Heart left ventricle (tissue), 16 donors: ENCODE results near the gene SYDE1. TPM values are rescaled to one million over a fixed set of nuclear protein-coding genes. Genes with fewer than 3 reads are reported as not detected.
"Not testable (repeated sequence)": the region's sequence is repeated elsewhere in the genome, so short reads cannot be mapped to it uniquely, and the experiment has no call there.

Source experiments
- ATAC-seq, 4 donors: fragments of 200-7000 bp; cut with Tn5 transposase; one replicate each; pipeline ENCODE4 v1.9.1; 2020 to 2022; ENCODE audit warnings: moderate library complexity in 4 of 4, mild to moderate bottlenecking in 3 of 4, moderate number of reproducible peaks in 1 of 4
- DNase-seq, 5 donors: peaks; one replicate each; pipeline ENCODE4 v3.0.0-alpha.2; 2020
- H3K27ac ChIP-seq, 12 donors: fragments of 200-600 bp; sonication (generic) in 4 of 12; one replicate each; pipeline versions ENCODE4 v1.5.0 to v1.8.0; 2016 to 2022; ENCODE audit warnings: mild to moderate bottlenecking in 2 of 12
- H3K27me3 ChIP-seq, 9 donors: fragments of 200-600 bp; sonication (generic) in 2 of 9; one replicate each; pipeline versions ENCODE4 v1.5.1 to v1.8.0; 2016 to 2022; ENCODE audit warnings: mild to moderate bottlenecking in 3 of 9
- H3K36me3 ChIP-seq, 9 donors: fragments of 200-600 bp; sonication (generic) in 2 of 9; one replicate each; pipeline versions ENCODE4 v1.5.0 to v1.8.0; 2018 to 2022; ENCODE audit warnings: mild to moderate bottlenecking in 2 of 9
- H3K4me1 ChIP-seq, 12 donors: fragments of 200-600 bp; sonication (generic) in 4 of 12; one replicate each; pipeline versions ENCODE4 v1.5.0 to v1.8.0; 2016 to 2022; ENCODE audit warnings: mild to moderate bottlenecking in 3 of 12
- H3K4me3 ChIP-seq, 12 donors: fragments of 200-600 bp; sonication (generic) in 4 of 12; one replicate each; pipeline versions ENCODE4 v1.5.0 to v1.8.0; 2017 to 2022; ENCODE audit warnings: mild to moderate bottlenecking in 9 of 12, moderate library complexity in 4 of 12
- H3K9me3 ChIP-seq, 12 donors: fragments of 200-600 bp; sonication (generic) in 4 of 12; one replicate each; pipeline versions ENCODE4 v1.5.0 to v1.8.0; 2016 to 2022; ENCODE audit warnings: mild to moderate bottlenecking in 1 of 12
- POLR2A ChIP-seq, 2 donors: fragments of 450-650 bp; IDR thresholded peaks; one replicate each; pipeline ENCODE4 v1.6.1; 2017; ENCODE audit warnings: antibody characterized with exemption in 2 of 2, mild to moderate bottlenecking in 2 of 2, moderate library complexity in 2 of 2
- WGBS, 4 donors: extraction: QIAGEN DNeasy Blood & Tissue Kit in 2 of 4; methylation state at CpG; one replicate each; pipeline versions ENCODE4 v1.1.5 to v1.1.7; 2013 to 2018; 5-methylcytosine and 5-hydroxymethylcytosine counted together
- intact Hi-C, 10 donors: fragments of 100-400 bp; cut with DNase I; formaldehyde crosslinking; loops; one replicate each; pipeline versions ENCODE4 v1.11.1 to v1.14.2; 2022
- polyA plus RNA-seq, 2 donors: library from polyadenylated mRNA; stranded (reverse); fragments of 200-250 nt; gene quantifications; one replicate each; pipeline ENCODE4 v1.2.3, GENCODE V29; 2013
- total RNA-seq, 9 donors: library from RNA; depleted of rRNA in 2 of 9; stranded (reverse); fragments of >200 nt in 2 of 9; fragmentation: NEBNext Ultra II Directional in 3 of 9; extraction: Animal tissue kit (Norgen Biotek cat#: 25700) in 3 of 9; gene quantifications; one replicate each; pipeline versions ENCODE4 v1.1.0 to v1.2.4, GENCODE V29; 2016 to 2023
- TF ChIP-seq, protein P1 (sequence below), 12 donors: fragments of 200-600 bp; sonication (generic) in 4 of 12; IDR thresholded peaks; one replicate each; pipeline versions ENCODE4 v1.5.0 to v1.8.0; 2018 to 2022; ENCODE audit warnings: antibody characterized with exemption in 12 of 12, mild to moderate bottlenecking in 5 of 12
- donor health status: ischemic (EF 13 %, LVEDD 7.1; RV severe dilation, severe dysfunction).
- donor health status: healthy with polysubstance abuse.
- donor health status: DM: no; HTN: yes; CAD: no.
- donor health status: DM: no; HTN: no; CAD: no.
- donor health status: ischemic (EF 25% LVEDD 6.9; RV normal size, moderate dysfunction).
- donor health status: ischemic (EF 25% LVEDD 5.7; RV mildly dilated, moderate dysfunction).
- donor health status: healthy.
- donor health status: DM: yes; HTN: yes; CAD: no.
- donor health status: ischemic (EF 35%, LVEDD 5.7; RV mildly dilated, moderate dysfunction).
- donor health status: nonischemic (EF 11% LVEDD 7.7; RV severe dilation, severe dysfunction).
- donor health status: DM: yes; HTN: yes; CAD: no.
- donor health status: PGD.
- donor health status: ischemic (EF 29% LVEDD 5.4; RV normal size, mild dysfunction).
- donor health status: nonischemic (EF 23%, LVEDD 6.1; RV moderate dilation, normal function).

Gene SYDE1
- total and polyA plus RNA-seq, 11 donors, result 8.0 to 29.6 (median 14.5) TPM

DNA sequence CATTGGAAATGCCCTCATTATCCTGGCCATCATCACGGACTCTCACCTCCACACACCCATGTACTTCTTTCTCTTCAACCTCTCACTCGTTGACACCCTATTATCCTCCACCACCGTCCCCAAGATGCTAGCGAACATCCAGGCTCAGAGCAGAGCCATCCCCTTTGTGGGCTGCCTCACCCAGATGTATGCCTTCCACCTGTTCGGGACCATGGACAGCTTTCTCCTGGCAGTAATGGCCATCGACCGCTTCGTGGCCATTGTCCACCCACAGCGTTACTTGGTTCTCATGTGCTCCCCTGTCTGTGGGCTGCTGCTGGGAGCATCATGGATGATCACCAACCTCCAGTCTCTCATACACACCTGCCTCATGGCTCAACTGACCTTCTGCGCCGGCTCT is 20.0 kb upstream of the SYDE1 start:
- no peak for DNase-seq
- no peaks in the 10 kb centered on the region for H3K9me3 ChIP-seq
- intact Hi-C loops, result no loop called here
- no peak overlapping the region for H3K27ac ChIP-seq
- ATAC-seq, result no peak
- H3K36me3 ChIP-seq, result no peaks in the 10 kb centered on the region
- H3K4me1 ChIP-seq, result peaks cover 0 to 3% (median 0%) of the 10 kb centered on the region in 12 donors
- no peak overlapping the region for H3K4me3 ChIP-seq
- TF ChIP-seq, protein P1, sequence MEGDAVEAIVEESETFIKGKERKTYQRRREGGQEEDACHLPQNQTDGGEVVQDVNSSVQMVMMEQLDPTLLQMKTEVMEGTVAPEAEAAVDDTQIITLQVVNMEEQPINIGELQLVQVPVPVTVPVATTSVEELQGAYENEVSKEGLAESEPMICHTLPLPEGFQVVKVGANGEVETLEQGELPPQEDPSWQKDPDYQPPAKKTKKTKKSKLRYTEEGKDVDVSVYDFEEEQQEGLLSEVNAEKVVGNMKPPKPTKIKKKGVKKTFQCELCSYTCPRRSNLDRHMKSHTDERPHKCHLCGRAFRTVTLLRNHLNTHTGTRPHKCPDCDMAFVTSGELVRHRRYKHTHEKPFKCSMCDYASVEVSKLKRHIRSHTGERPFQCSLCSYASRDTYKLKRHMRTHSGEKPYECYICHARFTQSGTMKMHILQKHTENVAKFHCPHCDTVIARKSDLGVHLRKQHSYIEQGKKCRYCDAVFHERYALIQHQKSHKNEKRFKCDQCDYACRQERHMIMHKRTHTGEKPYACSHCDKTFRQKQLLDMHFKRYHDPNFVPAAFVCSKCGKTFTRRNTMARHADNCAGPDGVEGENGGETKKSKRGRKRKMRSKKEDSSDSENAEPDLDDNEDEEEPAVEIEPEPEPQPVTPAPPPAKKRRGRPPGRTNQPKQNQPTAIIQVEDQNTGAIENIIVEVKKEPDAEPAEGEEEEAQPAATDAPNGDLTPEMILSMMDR (IDR thresholded peaks at IDR 0.05), result no peak
- no peak for TF ChIP-seq POLR2A (IDR thresholded peaks at IDR 0.05)
- peaks cover 0 to 46% (median 9%) of the 10 kb centered on the region in 9 donors for H3K27me3 ChIP-seq
- 77 to 84% (median 81%) methylated on average over 11 of the region's 11 CpGs for WGBS, 4 donors

DNA sequence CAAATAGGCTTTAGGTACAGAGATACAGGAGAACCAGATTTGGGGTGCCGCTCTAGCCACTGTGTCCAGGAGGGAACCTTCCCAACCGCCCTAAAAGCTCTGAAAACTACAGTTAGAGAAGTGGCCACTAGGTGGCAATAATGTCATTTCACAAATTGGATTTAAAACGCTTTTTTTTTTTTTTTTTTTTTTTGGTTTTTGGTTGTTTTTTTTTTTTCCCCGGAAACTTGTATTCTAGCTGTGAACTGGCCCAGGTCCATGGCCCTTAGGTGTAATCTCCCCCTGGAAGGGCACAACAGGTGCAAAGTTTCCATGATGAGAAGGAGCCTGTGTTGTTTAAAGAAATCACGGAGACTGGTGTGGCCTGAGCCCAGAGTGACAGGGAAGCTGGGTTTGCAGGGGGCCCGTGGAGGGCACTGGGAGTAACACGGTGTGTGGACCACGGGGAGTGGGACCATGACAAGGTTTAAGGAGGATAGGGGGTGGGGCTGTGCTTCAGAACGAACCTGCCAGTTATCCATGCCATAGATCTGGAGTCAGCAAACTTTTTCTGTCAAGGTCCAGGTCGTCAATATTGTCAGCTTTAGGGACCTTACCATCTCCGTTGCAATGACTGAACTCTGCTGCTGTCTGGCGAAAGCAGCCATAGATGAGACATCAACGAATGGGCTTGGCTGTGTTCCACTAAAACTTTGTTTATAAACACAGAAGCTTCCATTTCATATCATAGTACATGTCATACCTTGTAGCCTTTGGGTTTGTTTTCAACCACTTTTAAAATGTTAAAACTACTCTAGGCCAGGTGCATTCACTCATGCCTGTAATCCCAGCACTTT is 15.1 kb upstream of the SYDE1 start:
- no peak overlapping the region for H3K27ac ChIP-seq
- H3K36me3 ChIP-seq, result no peaks in the 10 kb centered on the region
- WGBS, 4 donors, result 19 to 23% (median 21%) methylated on average over 13 of the region's 13 CpGs
- peaks cover 0 to 12% (median 1%) of the 10 kb centered on the region in 9 donors for H3K27me3 ChIP-seq
- intact Hi-C loops, result loop anchor here (1.0 to 5.0 kb wide), 7 partner anchors 57 to 465 kb away; no protein-coding TSS in a partner anchor
- TF ChIP-seq POLR2A (IDR thresholded peaks at IDR 0.05), result no peak
- TF ChIP-seq, protein P1 (IDR thresholded peaks at IDR 0.05), result peak; percentile 55 to 81 (median 73)
- peak overlapping the region in 1 of 12 donors; percentile 23 for H3K4me3 ChIP-seq
- peaks cover 0 to 4% (median 0%) of the 10 kb centered on the region in 12 donors for H3K4me1 ChIP-seq
- peak in 3 of 4 donors; percentile 16 to 54 (median 47) for ATAC-seq
- DNase-seq, result peak in 1 of 5 donors; percentile 35
- H3K9me3 ChIP-seq, result no peaks in the 10 kb centered on the region

DNA sequence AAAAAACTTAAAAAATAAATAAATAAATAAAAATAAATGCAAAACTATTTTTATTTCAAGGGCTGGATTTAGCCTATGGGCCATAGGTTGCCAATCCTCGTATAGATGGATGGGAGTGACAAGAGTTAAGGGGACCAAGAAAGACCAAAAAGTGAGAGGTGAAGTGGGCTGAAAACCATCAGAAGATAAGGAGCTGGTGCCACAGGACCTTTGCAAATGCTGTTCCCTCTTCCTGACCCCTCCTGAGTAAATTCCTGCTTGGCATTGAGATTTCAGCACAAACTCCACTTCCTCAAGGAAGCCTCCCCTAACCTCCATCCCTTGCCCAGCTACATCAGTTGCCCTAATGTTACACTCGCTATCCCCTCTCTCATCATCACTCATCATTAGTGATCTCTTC is 14.2 kb upstream of the SYDE1 start:
- intact Hi-C loops, result loop anchor here in 9 of 10 donors (2.0 to 5.0 kb wide), 6 partner anchors 56 to 464 kb away; no protein-coding TSS in a partner anchor
- TF ChIP-seq, protein P1 (IDR thresholded peaks at IDR 0.05), result no peak
- no peak for TF ChIP-seq POLR2A (IDR thresholded peaks at IDR 0.05)
- ATAC-seq, result no peak
- Histone ChIP-seq H3K9me3 (no peaks in the 10 kb centered on the region), H3K27ac (no peak overlapping the region), H3K36me3 (no peaks in the 10 kb centered on the region), H3K4me3 (no peak overlapping the region), H3K4me1 (peaks cover 0 to 4% (median 0%) of the 10 kb centered on the region in 12 donors), H3K27me3 (peaks cover 0 to 4% (median 0%) of the 10 kb centered on the region in 9 donors)
- WGBS, 4 donors, result 75 to 87% (median 82%) methylated on average over 2 of the region's 2 CpGs
- DNase-seq, result no peak

DNA sequence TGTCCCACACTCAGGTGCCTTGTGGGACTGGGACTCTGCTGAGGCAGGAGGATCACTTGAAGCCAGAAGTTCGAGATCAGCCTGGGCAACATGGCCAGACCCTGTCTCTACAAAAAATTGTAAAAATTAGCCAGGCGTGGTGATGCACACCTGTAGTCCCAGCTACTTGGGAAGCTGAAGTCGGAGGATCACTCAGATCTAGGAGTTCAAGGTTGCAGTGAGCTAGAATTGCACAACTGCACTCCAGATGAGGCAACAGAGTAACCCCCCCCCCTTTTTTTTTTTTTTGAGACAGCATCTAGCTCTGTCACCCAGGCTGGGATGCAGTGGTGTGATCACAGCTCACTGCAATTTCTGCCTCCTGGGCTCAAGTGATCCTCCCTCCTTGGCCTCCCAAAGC is 11.0 kb upstream of the SYDE1 start:
- Histone ChIP-seq H3K27me3 (no peaks in the 10 kb centered on the region), H3K4me3 (no peak overlapping the region), H3K36me3 (no peaks in the 10 kb centered on the region), H3K4me1 (peaks cover 0 to 9% (median 0%) of the 10 kb centered on the region in 12 donors), H3K9me3 (no peaks in the 10 kb centered on the region), H3K27ac (no peak overlapping the region)
- TF ChIP-seq POLR2A (IDR thresholded peaks at IDR 0.05), result no peak
- TF ChIP-seq, protein P1 (IDR thresholded peaks at IDR 0.05), result no peak
- DNase-seq (no peak), ATAC-seq (no peak)
- 71 to 92% (median 78%) methylated on average over 3 of the region's 3 CpGs for WGBS, 4 donors
- intact Hi-C loops, result no loop called here

DNA sequence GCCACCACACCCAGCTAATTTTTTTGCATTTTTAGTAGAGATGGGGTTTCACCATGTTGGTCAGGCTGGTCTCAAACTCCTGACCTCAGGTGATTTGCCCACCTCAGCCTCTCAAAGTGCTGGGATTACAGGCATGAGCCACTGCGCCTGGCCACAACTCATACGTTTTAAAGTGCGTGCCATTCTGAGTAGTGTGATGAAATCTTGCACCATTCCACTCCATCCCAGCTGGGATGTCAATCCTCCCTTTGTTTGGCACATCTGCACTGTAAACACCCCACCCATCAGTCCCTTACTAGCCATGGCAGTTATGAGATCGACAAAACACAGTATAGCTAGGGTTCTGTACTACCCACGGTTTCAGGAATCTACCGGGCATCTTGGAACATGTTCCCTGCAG is 9.2 kb upstream of the SYDE1 start:
- H3K4me1 ChIP-seq, H3K4me3 ChIP-seq, DNase-seq, intact Hi-C loops, H3K36me3 ChIP-seq, H3K9me3 ChIP-seq, H3K27ac ChIP-seq, ATAC-seq, H3K27me3 ChIP-seq: not testable (repeated sequence)
- WGBS, 4 donors, result 85 to 92% (median 90%) methylated on average over 6 of the region's 6 CpGs
